Activated CD4-positive, alpha-beta memory T cell treated with anti-CD3 and anti-CD28 coated beads for 36 hours (primary cell): ENCODE results near the gene DGKI. TPM values are rescaled to one million over a fixed set of nuclear protein-coding genes. Genes with fewer than 3 reads are reported as not detected.

Source experiments
- CTCF ChIA-PET: fragments of 350-600 bp; sonication (Branson Sonifier 250); formaldehyde crosslinking; loops from one replicate; lab custom pipeline; 2021; ENCODE audit warnings: antibody characterized with exemption, inconsistent platforms; lab: Charles Lee
- POLR2A ChIA-PET: fragments of 350-600 bp; sonication (Branson Sonifier 250); formaldehyde crosslinking; loops from one replicate; lab custom pipeline; 2021; ENCODE audit warnings: antibody characterized with exemption; lab: Charles Lee
- DNase-seq: peaks from one replicate; pipeline ENCODE4 v3.0.0-alpha.2; 2020
- H3K27ac Mint-ChIP-seq: one replicate; pipeline ENCODE4 v1.8.0; 2021; ENCODE audit warnings: mixed read lengths
- H3K27me3 Mint-ChIP-seq: one replicate; pipeline ENCODE4 v1.8.0; 2021; ENCODE audit warnings: mixed read lengths
- H3K36me3 Mint-ChIP-seq: one replicate; pipeline ENCODE4 v1.8.0; 2021; ENCODE audit warnings: mixed read lengths
- H3K4me1 Mint-ChIP-seq: one replicate; pipeline ENCODE4 v1.8.0; 2021; ENCODE audit warnings: low read depth, mixed read lengths
- H3K4me3 Mint-ChIP-seq: one replicate; pipeline ENCODE4 v1.8.0; 2021; ENCODE audit warnings: mild to moderate bottlenecking, mixed read lengths
- H3K9me3 Mint-ChIP-seq: one replicate; pipeline ENCODE4 v1.8.0; 2021; ENCODE audit warnings: mixed read lengths
- intact Hi-C: fragments of 100-400 bp; cut with micrococcal nuclease; formaldehyde crosslinking; loops from one replicate; pipeline ENCODE4 v1.15.1; 2023
- total RNA-seq, 2 experiments: library from RNA; stranded (reverse); gene quantifications; one replicate each; pipeline ENCODE4 v1.2.3, GENCODE V29; 2021

DGKI gene
- 1 to 10 TPM; 5.4 to 7.0 TPM for total RNA-seq

DNA sequence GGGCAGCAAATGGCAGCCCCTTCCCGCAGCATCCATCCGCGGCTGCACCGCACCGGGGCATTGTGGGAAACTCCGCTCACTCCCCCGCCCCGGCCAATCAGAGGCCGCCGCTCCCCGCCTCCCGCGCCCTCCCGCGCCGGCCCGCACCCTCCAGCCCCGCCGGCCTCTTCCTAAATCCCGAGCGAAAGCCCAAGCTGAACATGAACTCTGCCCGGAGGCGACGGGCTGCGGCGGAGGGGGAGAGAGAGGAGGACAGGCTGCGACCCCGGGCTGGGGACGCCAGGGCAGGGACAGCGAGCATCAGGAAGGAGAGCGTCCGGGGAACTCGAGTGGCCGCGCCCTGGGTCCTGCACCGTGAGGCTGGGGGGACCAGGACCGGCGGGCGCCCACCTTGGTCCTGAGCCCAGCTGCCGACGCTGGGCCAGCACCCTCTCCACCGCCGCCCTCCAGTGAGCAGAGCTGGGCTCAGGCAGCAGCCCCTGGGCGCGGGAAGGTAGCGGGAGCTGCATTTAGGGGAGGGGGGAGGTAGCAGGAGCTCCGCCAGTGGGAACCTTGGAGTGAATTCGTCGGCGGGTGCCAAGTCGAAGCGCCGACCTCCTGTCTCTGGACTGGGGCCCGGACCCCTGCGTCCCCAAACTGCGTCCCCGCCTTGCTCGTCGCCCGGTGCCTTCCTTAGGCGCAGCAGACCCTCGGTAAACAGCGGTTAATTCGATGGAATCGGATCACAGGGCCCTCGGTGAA lies at the start of gene DGKI:
Gene DGKI (minus strand): TSS at position 148 of the 741 bp plus-strand sequence.
- no peaks in the 10 kb centered on the region for H3K9me3 Mint-ChIP-seq
- POLR2A ChIA-PET, result interaction anchor here (0.9 kb wide), 1 partner anchor 13 kb away, joined by 3 read pairs; no protein-coding TSS in a partner anchor
- DNase-seq, result peak; percentile 18
- no peak within 1 kb of the TSS for H3K27ac Mint-ChIP-seq
- H3K4me3 Mint-ChIP-seq, result peak within 1 kb of the TSS; percentile 61
- no peaks in the 10 kb centered on the region for H3K36me3 Mint-ChIP-seq
- H3K4me1 Mint-ChIP-seq, result peaks cover 17% of the 10 kb centered on the region
- intact Hi-C loops, result loop anchor here (5.0 kb wide), 1 partner anchor 50 kb away; no protein-coding TSS in a partner anchor
- CTCF ChIA-PET, result interaction anchor here (1.3 kb wide), 1 partner anchor 191 kb away, joined by 3 read pairs; no protein-coding TSS in a partner anchor
- peaks cover 48% of the 10 kb centered on the region for H3K27me3 Mint-ChIP-seq

- H3K36me3 Mint-ChIP-seq, result peaks cover 42% of the 10 kb centered on the region
- H3K4me1 Mint-ChIP-seq, result peaks cover 27% of the 10 kb centered on the region
These were observed 48.8 kb upstream of the DGKI start for GRCh38 chr7:137895301-137896221.

GRCh38 chr7:137893143-137893742 lies 46.5 kb upstream of the DGKI start:
- POLR2A ChIA-PET, result no interaction called here
- Mint-ChIP-seq H3K27me3 (no peaks in the 10 kb centered on the region), H3K27ac (no peak overlapping the region), H3K4me1 (peaks cover 24% of the 10 kb centered on the region), H3K9me3 (no peaks in the 10 kb centered on the region), H3K4me3 (no peak overlapping the region), H3K36me3 (peaks cover 43% of the 10 kb centered on the region)
- intact Hi-C loops, result no loop called here
- CTCF ChIA-PET, result interaction anchor here (0.7 to 0.9 kb wide), 3 partner anchors 9 to 116 kb away, joined by 3 read pairs; no protein-coding TSS in a partner anchor
- no peak for DNase-seq

More at GRCh38 chr7:137895301-137896221, 48.8 kb upstream of the DGKI start:
- DNase-seq, result peak; percentile 55
- CTCF ChIA-PET, result interaction anchor here (0.8 to 2.7 kb wide), 4 partner anchors 9 to 239 kb away, joined by 3 to 19 read pairs (median 11); no protein-coding TSS in a partner anchor
- no peak overlapping the region for H3K4me3 Mint-ChIP-seq
- POLR2A ChIA-PET, result interaction anchor here (0.6 kb wide), 1 partner anchor 746 kb away, joined by 4 read pairs; no protein-coding TSS in a partner anchor
- H3K9me3 Mint-ChIP-seq, result no peaks in the 10 kb centered on the region
- H3K27ac Mint-ChIP-seq, result peak overlapping the region; percentile 76
- no peaks in the 10 kb centered on the region for H3K27me3 Mint-ChIP-seq
- intact Hi-C loops, result loop anchor here (1.0 to 5.0 kb wide), 4 partner anchors 22 to 123 kb away; partner anchors contain the start of gene DGKI

DNA sequence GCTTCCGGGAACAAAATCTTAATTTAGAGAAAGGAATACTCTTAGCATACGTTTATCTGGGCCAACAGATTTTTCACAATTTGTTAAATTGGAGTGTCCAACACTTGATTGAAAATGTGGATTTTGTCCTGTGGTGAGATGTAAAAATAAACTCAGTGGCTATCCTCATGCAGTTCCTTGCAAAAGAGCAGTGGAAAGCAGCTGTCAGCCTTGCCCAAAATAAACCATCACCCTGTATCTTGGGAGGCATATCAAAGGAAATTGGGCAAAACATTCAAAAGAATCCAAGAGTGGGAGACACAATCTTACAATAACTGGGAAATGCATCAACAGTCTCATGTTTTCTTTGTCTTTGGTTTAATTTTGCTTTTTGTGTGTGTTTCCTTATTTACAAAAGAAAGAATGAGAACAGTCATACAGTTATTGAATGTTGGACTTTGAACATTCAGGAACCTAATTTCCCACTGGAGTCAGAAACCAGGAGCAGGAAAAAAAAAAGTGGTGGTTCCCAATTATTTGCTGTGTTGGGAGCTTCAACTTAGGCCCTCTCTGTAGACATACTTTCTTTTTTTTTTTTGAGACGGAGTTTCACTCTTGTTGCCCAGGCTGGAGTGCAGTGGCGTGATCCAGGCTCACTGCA lies 44.4 kb upstream of the DGKI start:
- Mint-ChIP-seq H3K27me3 (no peaks in the 10 kb centered on the region), H3K4me1 (peaks cover 21% of the 10 kb centered on the region), H3K9me3 (no peaks in the 10 kb centered on the region), H3K4me3 (no peak overlapping the region), H3K27ac (no peak overlapping the region), H3K36me3 (peaks cover 31% of the 10 kb centered on the region)
- intact Hi-C loops, result no loop called here
- ChIA-PET CTCF (interaction anchor here (1.3 to 1.6 kb wide), 4 partner anchors 13 to 235 kb away, joined by 3 to 6 read pairs (median 4); partner anchors contain the start of gene CREB3L2), POLR2A (no interaction called here)
- no peak for DNase-seq

DNA sequence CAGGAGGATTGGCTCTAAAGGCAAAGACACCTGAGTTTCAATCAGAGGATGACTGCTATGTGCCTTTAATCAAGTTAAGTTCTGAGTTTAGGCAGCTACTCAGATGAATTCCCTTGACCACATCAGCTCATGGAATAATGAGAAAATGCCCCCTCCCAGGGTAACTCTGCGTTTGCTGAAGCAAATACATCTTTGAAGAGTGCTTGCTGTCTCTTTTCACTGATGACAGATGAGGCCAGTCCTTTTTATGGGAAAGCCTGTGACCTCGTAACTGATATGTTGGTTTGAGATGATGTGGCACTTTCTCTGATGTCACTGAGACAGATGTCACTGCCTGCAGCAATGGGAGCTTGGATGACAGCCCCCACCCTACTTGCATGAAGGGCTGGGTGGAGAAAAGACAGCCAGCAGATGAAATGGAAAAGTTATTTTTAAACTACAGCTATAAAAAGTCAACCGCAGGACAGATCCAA lies 43.7 kb upstream of the DGKI start:
- intact Hi-C loops, result loop anchor here (1.0 kb wide), 1 partner anchor 8 kb away; no protein-coding TSS in a partner anchor
- peak; percentile 27 for DNase-seq
- no peak overlapping the region for H3K4me3 Mint-ChIP-seq

GRCh38 chr7:137888241-137888640 lies 41.5 kb upstream of the DGKI start:
- no peak for DNase-seq
- H3K27ac Mint-ChIP-seq, result no peak overlapping the region
- H3K36me3 Mint-ChIP-seq, result peaks cover 29% of the 10 kb centered on the region
- H3K27me3 Mint-ChIP-seq, result no peaks in the 10 kb centered on the region
- no peaks in the 10 kb centered on the region for H3K9me3 Mint-ChIP-seq
- no peak overlapping the region for H3K4me3 Mint-ChIP-seq
- peaks cover 8% of the 10 kb centered on the region for H3K4me1 Mint-ChIP-seq
- intact Hi-C loops, result no loop called here
- ChIA-PET POLR2A (no interaction called here), CTCF (interaction anchor here (1.0 to 1.2 kb wide), 2 partner anchors 13 to 232 kb away, joined by 3 to 4 read pairs; no protein-coding TSS in a partner anchor)

More for the DNA sequence above, 43.7 kb upstream of the DGKI start:
- ChIA-PET POLR2A (interaction anchor here (0.8 kb wide), 1 partner anchor 9 kb away, joined by 3 read pairs; no protein-coding TSS in a partner anchor), CTCF (interaction anchor here (1.3 to 1.5 kb wide), 2 partner anchors 13 to 234 kb away, joined by 4 to 6 read pairs; no protein-coding TSS in a partner anchor)
- H3K27ac Mint-ChIP-seq, result peak overlapping the region; percentile 10
- peaks cover 16% of the 10 kb centered on the region for H3K4me1 Mint-ChIP-seq
- H3K27me3 Mint-ChIP-seq, result no peaks in the 10 kb centered on the region
- peaks cover 26% of the 10 kb centered on the region for H3K36me3 Mint-ChIP-seq
- H3K9me3 Mint-ChIP-seq, result no peaks in the 10 kb centered on the region

DNA sequence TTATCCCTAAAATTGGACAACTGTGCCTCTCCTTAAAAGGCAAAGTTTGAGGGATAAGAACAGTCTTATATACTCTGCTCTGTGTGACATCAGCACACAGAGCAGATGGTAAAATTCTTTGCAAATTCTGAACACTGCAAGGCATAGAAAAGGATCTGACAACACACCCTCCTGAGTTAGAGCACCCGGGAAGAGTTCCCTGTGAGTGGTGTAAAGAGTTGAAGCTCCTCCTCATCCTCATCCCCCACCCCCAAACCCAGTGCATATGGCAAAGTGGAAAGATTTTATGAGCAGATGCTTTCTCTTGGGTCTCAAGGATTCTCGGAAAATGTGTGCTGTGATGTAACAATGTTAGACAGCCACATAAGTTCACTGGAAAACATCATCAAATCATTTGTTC lies 40.0 kb upstream of the DGKI start:
- DNase-seq, result no peak
- H3K9me3 Mint-ChIP-seq, result no peaks in the 10 kb centered on the region
- no peak overlapping the region for H3K4me3 Mint-ChIP-seq
- ChIA-PET POLR2A (no interaction called here), CTCF (no interaction called here)
- H3K27ac Mint-ChIP-seq, result no peak overlapping the region
- H3K4me1 Mint-ChIP-seq, result peaks cover 15% of the 10 kb centered on the region
- H3K36me3 Mint-ChIP-seq, result peaks cover 39% of the 10 kb centered on the region
- H3K27me3 Mint-ChIP-seq, result no peaks in the 10 kb centered on the region
- intact Hi-C loops, result no loop called here

GRCh38 chr7:137886281-137886680 lies 39.5 kb upstream of the DGKI start:
- ChIA-PET POLR2A (no interaction called here), CTCF (no interaction called here)
- Mint-ChIP-seq H3K9me3 (no peaks in the 10 kb centered on the region), H3K4me1 (peaks cover 15% of the 10 kb centered on the region), H3K4me3 (no peak overlapping the region), H3K27me3 (no peaks in the 10 kb centered on the region), H3K36me3 (peaks cover 43% of the 10 kb centered on the region), H3K27ac (no peak overlapping the region)
- no peak for DNase-seq
- intact Hi-C loops, result no loop called here

DNA sequence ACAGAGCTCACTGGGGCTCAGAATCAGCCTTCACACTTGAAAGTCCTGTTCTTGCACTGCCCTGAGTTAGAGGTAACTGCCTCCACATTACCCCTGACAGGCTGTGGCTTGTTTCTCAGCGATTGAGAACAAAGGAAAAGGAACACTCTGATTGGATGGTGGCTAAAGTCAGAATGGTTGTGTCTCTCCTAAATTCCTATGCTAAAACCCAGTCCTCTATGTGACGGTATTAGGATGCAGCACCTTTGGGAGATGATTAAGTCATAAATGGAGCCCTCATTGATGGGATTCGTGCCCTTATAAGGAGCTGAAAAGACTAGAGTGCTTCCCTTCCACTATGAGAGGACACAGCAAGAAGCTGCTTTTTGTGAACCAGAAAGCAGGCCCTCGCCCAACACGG lies 38.9 kb upstream of the DGKI start:
- Mint-ChIP-seq H3K9me3 (no peaks in the 10 kb centered on the region), H3K36me3 (peaks cover 40% of the 10 kb centered on the region), H3K4me1 (peaks cover 15% of the 10 kb centered on the region), H3K4me3 (no peak overlapping the region), H3K27me3 (no peaks in the 10 kb centered on the region), H3K27ac (no peak overlapping the region)
- DNase-seq, result no peak
- CTCF ChIA-PET, result no interaction called here
- intact Hi-C loops, result no loop called here
- POLR2A ChIA-PET, result no interaction called here

DNA sequence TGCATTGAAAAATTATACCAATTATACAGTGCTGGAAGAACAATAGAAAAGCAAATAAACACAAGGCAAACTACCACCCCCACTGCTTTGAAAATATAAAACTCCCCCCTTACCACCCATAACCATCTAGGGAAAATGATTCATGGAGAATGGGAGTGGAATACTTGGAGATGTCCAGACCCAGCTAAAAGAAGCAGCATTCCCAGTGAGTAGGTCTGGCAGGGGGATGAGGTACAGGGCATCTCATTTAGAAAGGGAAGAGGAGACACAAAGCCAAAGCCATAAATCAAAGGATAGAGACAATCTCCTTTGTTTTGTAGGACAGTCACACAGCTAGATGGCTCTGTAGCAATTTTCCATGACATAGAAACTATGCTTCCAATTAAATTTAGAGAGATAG lies 36.0 kb upstream of the DGKI start:
- CTCF ChIA-PET, result interaction anchor here (2.1 kb wide), 1 partner anchor 227 kb away, joined by 9 read pairs; no protein-coding TSS in a partner anchor
- POLR2A ChIA-PET, result no interaction called here
- Mint-ChIP-seq H3K4me3 (no peak overlapping the region), H3K4me1 (peaks cover 12% of the 10 kb centered on the region), H3K27ac (no peak overlapping the region), H3K27me3 (no peaks in the 10 kb centered on the region), H3K36me3 (peaks cover 54% of the 10 kb centered on the region), H3K9me3 (no peaks in the 10 kb centered on the region)
- intact Hi-C loops, result loop anchor here (1.0 kb wide), 1 partner anchor 7 kb away; no protein-coding TSS in a partner anchor
- DNase-seq, result no peak
